ENCODE data around the gene CLNS1A.

DNA sequence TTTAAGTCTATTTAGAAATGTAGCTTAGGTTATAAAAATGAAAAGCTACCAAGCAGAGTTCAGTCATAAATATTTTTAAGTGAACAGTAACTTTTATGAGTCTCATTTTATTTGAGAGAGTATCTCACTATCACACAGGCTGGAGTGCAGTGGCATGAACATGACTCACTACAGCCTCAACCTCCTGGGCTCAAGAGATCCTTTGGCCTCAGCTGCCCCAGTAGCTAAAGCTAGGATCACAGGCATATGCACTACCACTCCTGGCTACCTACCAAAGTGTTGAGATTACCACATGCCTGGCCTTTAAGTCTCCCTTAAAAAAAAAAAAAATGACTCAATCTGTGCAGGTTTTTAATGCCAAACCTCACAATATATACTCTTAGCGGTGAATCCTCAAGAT, 34.7 kb upstream of the CLNS1A start:
- TF ChIP-seq GATA2 (IDR thresholded peaks at IDR 0.05; ENCODE audit: low read depth, low read length) (no peak), GATA3 (IDR thresholded peaks at IDR 0.05; ENCODE audit: low read depth, low read length) (no peak)
